GM12801 (cell line): ENCODE measurements around the gene MAFG.

Experiments used
- TF ChIP-seq, protein P1 (sequence below): IDR thresholded peaks from one replicate; pipeline ENCODE4 v1.5.1; 2011; ENCODE audit warnings: control low read depth; ENCODE audit not compliant: insufficient read length; ENCODE audit errors: extremely low read depth

The MAFG gene

GRCh38 chr17:81912441-81913309 lies 14.9 kb downstream of the MAFG start:
- TF ChIP-seq, protein P1, sequence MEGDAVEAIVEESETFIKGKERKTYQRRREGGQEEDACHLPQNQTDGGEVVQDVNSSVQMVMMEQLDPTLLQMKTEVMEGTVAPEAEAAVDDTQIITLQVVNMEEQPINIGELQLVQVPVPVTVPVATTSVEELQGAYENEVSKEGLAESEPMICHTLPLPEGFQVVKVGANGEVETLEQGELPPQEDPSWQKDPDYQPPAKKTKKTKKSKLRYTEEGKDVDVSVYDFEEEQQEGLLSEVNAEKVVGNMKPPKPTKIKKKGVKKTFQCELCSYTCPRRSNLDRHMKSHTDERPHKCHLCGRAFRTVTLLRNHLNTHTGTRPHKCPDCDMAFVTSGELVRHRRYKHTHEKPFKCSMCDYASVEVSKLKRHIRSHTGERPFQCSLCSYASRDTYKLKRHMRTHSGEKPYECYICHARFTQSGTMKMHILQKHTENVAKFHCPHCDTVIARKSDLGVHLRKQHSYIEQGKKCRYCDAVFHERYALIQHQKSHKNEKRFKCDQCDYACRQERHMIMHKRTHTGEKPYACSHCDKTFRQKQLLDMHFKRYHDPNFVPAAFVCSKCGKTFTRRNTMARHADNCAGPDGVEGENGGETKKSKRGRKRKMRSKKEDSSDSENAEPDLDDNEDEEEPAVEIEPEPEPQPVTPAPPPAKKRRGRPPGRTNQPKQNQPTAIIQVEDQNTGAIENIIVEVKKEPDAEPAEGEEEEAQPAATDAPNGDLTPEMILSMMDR: no peak

- TF ChIP-seq, protein P1: no peak
Observed at GRCh38 chr17:81911969-81912368, 15.6 kb downstream of the MAFG start.

DNA sequence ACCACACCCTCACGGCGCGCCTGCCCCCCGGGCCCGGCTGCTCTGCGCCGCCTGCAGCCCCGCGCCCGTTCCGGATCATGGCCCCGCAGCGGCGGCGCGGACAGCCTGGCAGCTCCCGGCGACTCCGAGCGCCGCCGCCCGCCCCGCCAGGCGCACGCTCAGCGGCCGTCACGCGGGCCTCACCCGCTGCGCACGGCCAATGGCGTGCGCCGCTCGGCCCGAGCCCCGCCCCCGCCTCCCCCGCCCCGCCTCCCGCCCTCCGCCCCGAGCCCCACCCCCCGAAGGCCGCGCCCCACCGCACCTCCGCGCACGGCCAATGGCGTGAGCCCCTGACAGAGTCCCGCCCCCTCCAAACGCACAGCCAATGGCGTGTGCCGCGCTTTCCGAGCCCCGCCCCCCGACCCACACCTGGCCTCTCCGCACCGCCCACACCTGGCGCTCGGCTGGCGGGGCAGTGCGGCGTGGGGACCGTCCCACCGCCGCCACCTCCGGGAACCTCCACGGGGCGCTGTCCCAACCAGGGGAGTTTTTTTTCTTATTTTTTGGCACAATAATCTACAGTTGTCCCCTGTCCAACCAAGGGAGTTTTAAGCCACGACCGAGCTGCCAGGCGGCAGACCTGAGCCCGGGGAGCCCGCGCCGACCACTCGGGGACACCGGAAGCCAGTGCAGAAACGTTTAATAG lies 16.1 kb downstream of the MAFG start, which contains the start of gene PCYT2:
TSS of gene PCYT2 (minus strand) at position 123 of the 685 bp plus-strand sequence. CDS start at position 79, 44 bp downstream.
- TF ChIP-seq, protein P1: no peak

DNA sequence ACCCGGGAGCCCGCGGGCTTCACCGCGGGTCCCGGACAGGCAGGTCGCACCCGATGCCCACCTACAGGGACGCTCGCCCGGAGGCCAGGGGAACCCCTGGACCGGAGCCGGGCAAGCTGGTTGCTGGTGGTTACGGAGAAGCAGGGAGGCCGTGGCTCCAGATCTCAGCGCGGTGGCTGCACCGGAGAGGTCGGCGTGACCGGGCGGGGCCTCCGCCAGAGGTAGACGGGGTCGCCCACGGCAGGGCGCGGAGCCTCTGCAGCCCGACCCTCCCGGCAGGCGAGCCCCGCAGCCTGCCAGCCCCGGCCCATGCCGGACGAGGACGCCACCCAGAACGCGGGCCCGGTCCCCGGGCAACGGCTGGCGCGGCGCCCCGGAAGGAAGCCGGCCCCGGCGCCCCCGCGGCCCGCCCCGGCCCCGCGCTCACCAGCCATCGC lies 16.7 kb downstream of the MAFG start:
- TF ChIP-seq, protein P1: no peak

GRCh38 chr17:81909966-81910839 lies 17.3 kb downstream of the MAFG start:
- TF ChIP-seq, protein P1: no peak

- TF ChIP-seq, protein P1: no peak
Observed at GRCh38 chr17:81909231-81909630, 18.3 kb downstream of the MAFG start.
